ENCODE results near the gene PRKCB. TPM values are rescaled to one million over a fixed set of nuclear protein-coding genes. Genes with fewer than 3 reads are reported as not detected.

The PRKCB gene
- total RNA-seq, 1 experiment from 2014 or later, result not detected

DNA sequence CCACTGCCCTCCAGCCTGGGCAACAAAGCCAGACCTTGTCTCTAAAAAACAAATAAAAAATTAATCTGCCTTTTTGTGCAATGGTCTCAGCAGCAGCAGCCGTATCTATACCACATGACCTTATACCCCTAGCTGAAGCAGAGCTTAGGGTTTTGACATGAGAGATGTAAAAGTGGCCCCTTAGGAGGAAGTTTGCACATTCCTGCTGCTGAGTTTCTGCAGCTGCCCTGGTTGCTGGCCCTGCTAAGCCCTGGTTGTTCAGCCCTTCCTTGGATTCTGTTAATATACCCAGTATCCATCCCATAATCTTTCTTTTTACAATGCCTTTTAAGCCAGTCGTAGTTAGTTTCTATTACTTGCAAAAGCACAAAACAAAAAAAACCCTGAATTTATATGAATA is 33.0 kb upstream of the PRKCB start:
- H2AFZ ChIP-seq (ENCODE audit: low read length), result no peak overlapping the region
- ChIA-PET CTCF (no interaction called here), POLR2A (ENCODE audit: unreplicated experiment) (no interaction called here)
- H3K36me3 ChIP-seq (ENCODE audit: low read depth, low read length), result no peaks in the 10 kb centered on the region
- ATAC-seq, result no peak
- H4K20me1 ChIP-seq (ENCODE audit: low read length), result no peaks in the 10 kb centered on the region
- H3K9ac ChIP-seq (ENCODE audit: low read length), result no peak overlapping the region
- no peak overlapping the region for H3K4me3 ChIP-seq (ENCODE audit: low read length)
- BruUV-seq (replicated peaks), result no TSS peak
- H3K4me2 ChIP-seq (ENCODE audit: low read length), result no peak overlapping the region
- no peaks in the 10 kb centered on the region for H3K9me3 ChIP-seq (ENCODE audit: low read length)
- H3K79me2 ChIP-seq (ENCODE audit: low read length), result no peaks in the 10 kb centered on the region
- TF ChIP-seq EZH2 (IDR thresholded peaks at IDR 0.05; ENCODE audit: low read length, unreplicated experiment) (no peak), EZH2phosphoT487 (IDR thresholded peaks at IDR 0.05; ENCODE audit: borderline replicate concordance, low read length) (no peak)
- TF ChIP-seq, protein P1, sequence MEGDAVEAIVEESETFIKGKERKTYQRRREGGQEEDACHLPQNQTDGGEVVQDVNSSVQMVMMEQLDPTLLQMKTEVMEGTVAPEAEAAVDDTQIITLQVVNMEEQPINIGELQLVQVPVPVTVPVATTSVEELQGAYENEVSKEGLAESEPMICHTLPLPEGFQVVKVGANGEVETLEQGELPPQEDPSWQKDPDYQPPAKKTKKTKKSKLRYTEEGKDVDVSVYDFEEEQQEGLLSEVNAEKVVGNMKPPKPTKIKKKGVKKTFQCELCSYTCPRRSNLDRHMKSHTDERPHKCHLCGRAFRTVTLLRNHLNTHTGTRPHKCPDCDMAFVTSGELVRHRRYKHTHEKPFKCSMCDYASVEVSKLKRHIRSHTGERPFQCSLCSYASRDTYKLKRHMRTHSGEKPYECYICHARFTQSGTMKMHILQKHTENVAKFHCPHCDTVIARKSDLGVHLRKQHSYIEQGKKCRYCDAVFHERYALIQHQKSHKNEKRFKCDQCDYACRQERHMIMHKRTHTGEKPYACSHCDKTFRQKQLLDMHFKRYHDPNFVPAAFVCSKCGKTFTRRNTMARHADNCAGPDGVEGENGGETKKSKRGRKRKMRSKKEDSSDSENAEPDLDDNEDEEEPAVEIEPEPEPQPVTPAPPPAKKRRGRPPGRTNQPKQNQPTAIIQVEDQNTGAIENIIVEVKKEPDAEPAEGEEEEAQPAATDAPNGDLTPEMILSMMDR (conservative IDR thresholded peaks at IDR 0.05; ENCODE audit: low read depth, low read length), result no peak
- no peak for DNase-seq
- no peak overlapping the region for H3K27ac ChIP-seq (ENCODE audit: low read length)
- no peaks in the 10 kb centered on the region for H3F3A ChIP-seq (ENCODE audit: low read length, unreplicated experiment)
- no peaks in the 10 kb centered on the region for H3K4me1 ChIP-seq (ENCODE audit: insufficient read depth, low read length)
- intact Hi-C loops (cut with micrococcal nuclease), result loop anchor here (1.0 to 10.0 kb wide), 2 partner anchors 234 to 702 kb away; no protein-coding TSS in a partner anchor
- peaks cover 6% of the 10 kb centered on the region; the same call in 1 of the 2 replicates for H3K27me3 ChIP-seq (ENCODE audit: low read length)
- H3K9me2 ChIP-seq (replicated peaks; ENCODE audit: low read length), result no peaks in the 10 kb centered on the region

DNA sequence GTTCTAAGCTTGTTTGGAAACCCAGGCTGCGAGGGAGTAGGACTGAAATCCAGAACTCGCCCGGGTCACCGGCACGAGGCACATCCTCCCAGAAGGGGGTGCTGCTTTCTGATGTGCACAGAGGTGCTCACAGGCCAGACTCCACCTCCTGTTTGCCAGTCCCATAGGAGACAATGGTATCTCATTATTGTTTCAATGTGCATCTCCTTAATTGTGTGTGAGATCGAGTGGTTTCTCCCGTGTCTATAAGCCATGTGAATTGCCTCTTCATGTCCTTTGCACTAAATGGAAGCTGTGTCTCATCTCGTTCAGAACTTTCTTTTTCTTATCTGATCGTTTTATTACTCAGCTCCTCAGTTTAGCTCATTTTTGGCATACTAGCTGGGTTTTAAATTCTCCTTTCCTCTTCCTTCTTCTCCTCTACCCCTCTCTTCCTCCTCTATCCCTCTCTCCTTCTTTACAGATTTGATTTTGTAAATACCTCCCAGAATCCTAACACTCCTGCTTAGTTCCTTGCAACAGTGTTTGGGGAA is 32.1 kb upstream of the PRKCB start:
- Histone ChIP-seq H3K4me3 (ENCODE audit: low read length) (no peak overlapping the region), H3K9ac (ENCODE audit: low read length) (no peak overlapping the region), H4K20me1 (ENCODE audit: low read length) (no peaks in the 10 kb centered on the region), H2AFZ (ENCODE audit: low read length) (no peak overlapping the region), H3K27me3 (ENCODE audit: low read length) (peaks cover 6% of the 10 kb centered on the region; the same call in 1 of the 2 replicates), H3K79me2 (ENCODE audit: low read length) (no peaks in the 10 kb centered on the region), H3F3A (ENCODE audit: low read length, unreplicated experiment) (no peaks in the 10 kb centered on the region), H3K4me1 (ENCODE audit: insufficient read depth, low read length) (no peaks in the 10 kb centered on the region), H3K9me3 (ENCODE audit: low read length) (no peaks in the 10 kb centered on the region), H3K36me3 (ENCODE audit: low read depth, low read length) (no peaks in the 10 kb centered on the region), H3K4me2 (ENCODE audit: low read length) (peak overlapping the region; percentile 44; the same call in 1 of the 2 replicates), H3K27ac (ENCODE audit: low read length) (no peak overlapping the region), H3K9me2 (replicated peaks; ENCODE audit: low read length) (no peaks in the 10 kb centered on the region)
- no TSS peak for BruUV-seq (replicated peaks)
- ATAC-seq (peak; percentile 70), DNase-seq (peak; percentile 44)
- ChIA-PET POLR2A (ENCODE audit: unreplicated experiment) (no interaction called here), CTCF (interaction anchor here (0.6 kb wide), 1 partner anchor 227 kb away, joined by 3 read pairs; no protein-coding TSS in a partner anchor)
- TF ChIP-seq, protein P1 (conservative IDR thresholded peaks at IDR 0.05; ENCODE audit: low read depth, low read length), result peak; percentile 59
- no peak for TF ChIP-seq EZH2phosphoT487 (IDR thresholded peaks at IDR 0.05; ENCODE audit: borderline replicate concordance, low read length)
- intact Hi-C loops (cut with micrococcal nuclease), result loop anchor here (1.0 to 10.0 kb wide), 2 partner anchors 233 to 701 kb away; no protein-coding TSS in a partner anchor

DNA sequence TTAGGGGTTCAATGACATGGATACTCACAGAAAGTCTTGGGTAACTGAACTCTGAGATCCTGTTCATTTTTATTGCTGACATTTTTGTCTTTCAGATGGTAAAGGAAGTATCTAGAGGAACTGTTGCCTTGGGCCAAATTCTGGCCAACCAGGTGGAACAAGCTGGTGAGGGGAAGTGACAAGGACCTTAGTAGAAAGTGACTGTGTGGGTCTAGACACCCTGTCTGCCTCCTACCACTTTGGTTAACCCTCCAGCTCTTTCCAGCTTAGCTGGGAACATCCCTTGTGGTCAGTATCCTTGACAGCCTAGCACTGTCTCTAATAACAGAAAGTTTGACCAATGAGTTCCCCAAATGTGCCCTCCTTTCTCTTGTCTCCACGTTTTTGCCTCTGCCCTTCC is 28.8 kb upstream of the PRKCB start:
- H2AFZ ChIP-seq (ENCODE audit: low read length), result no peak overlapping the region
- no peaks in the 10 kb centered on the region for H3K79me2 ChIP-seq (ENCODE audit: low read length)
- POLR2A ChIA-PET (ENCODE audit: unreplicated experiment), result no interaction called here
- H3K27me3 ChIP-seq (ENCODE audit: low read length), result peaks cover 24% of the 10 kb centered on the region
- H3F3A ChIP-seq (ENCODE audit: low read length, unreplicated experiment), result no peaks in the 10 kb centered on the region
- intact Hi-C loops (cut with micrococcal nuclease), result loop anchor here (10.0 kb wide), 1 partner anchor 698 kb away; no protein-coding TSS in a partner anchor
- no peak for DNase-seq
- no peaks in the 10 kb centered on the region for H4K20me1 ChIP-seq (ENCODE audit: low read length)
- H3K9me3 ChIP-seq (ENCODE audit: low read length), result no peaks in the 10 kb centered on the region
- H3K4me1 ChIP-seq (ENCODE audit: insufficient read depth, low read length), result no peaks in the 10 kb centered on the region
- no TSS peak for BruUV-seq (replicated peaks)
- no peak overlapping the region for H3K9ac ChIP-seq (ENCODE audit: low read length)
- H3K9me2 ChIP-seq (replicated peaks; ENCODE audit: low read length), result no peaks in the 10 kb centered on the region
- CTCF ChIA-PET, result no interaction called here
- H3K4me3 ChIP-seq (ENCODE audit: low read length), result no peak overlapping the region
- TF ChIP-seq, protein P1 (conservative IDR thresholded peaks at IDR 0.05; ENCODE audit: low read depth, low read length), result no peak
- TF ChIP-seq EZH2 (IDR thresholded peaks at IDR 0.05; ENCODE audit: low read length, unreplicated experiment) (no peak), EZH2phosphoT487 (IDR thresholded peaks at IDR 0.05; ENCODE audit: borderline replicate concordance, low read length) (no peak)
- no peaks in the 10 kb centered on the region for H3K36me3 ChIP-seq (ENCODE audit: low read depth, low read length)
- no peak overlapping the region for H3K4me2 ChIP-seq (ENCODE audit: low read length)
- ATAC-seq, result no peak
- H3K27ac ChIP-seq (ENCODE audit: low read length), result no peak overlapping the region

All from PC-3 (cell line).